ENCODE data around the gene RBKS.

Gene RBKS

DNA sequence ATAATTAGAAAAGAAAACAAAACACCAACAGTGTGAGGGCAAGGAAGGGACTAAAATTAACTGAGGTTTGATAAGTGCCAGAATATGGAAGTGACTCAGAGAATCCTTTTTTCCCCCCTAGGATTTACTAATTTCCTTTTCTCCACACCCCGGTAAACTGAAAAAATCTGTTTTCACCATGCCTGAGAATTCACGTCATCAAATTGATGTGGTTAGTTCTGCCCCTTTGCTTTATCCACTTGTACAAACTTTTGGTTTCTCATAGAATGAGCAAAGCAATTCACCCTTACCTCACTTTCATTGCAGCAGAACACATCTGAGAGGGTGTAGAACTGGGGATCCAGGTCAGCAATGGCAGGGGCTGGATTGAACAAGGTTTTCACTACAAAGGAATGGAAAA, 57.8 kb downstream of the RBKS start:
- no peaks in the 10 kb centered on the region for H3K36me3 ChIP-seq (ENCODE audit: control insufficient read depth, insufficient read depth, low read length)
- H3K4me3 ChIP-seq (ENCODE audit: extremely low read depth, insufficient read depth, low read length, poor library complexity, severe bottlenecking), result no peak overlapping the region
- no peaks in the 10 kb centered on the region for H3K9me3 ChIP-seq (ENCODE audit: control insufficient read depth, low read length)
- no peak overlapping the region for H3K27ac ChIP-seq (ENCODE audit: low read depth, low read length, severe bottlenecking)
- no peaks in the 10 kb centered on the region for H3K4me1 ChIP-seq (ENCODE audit: control insufficient read depth, insufficient read depth, low read length, poor library complexity, severe bottlenecking)
- 75 to 100% methylated on average over 1 of the region's 2 CpGs for WGBS, 2 experiments (ENCODE audit: insufficient coverage in 2 of 2)

DNA sequence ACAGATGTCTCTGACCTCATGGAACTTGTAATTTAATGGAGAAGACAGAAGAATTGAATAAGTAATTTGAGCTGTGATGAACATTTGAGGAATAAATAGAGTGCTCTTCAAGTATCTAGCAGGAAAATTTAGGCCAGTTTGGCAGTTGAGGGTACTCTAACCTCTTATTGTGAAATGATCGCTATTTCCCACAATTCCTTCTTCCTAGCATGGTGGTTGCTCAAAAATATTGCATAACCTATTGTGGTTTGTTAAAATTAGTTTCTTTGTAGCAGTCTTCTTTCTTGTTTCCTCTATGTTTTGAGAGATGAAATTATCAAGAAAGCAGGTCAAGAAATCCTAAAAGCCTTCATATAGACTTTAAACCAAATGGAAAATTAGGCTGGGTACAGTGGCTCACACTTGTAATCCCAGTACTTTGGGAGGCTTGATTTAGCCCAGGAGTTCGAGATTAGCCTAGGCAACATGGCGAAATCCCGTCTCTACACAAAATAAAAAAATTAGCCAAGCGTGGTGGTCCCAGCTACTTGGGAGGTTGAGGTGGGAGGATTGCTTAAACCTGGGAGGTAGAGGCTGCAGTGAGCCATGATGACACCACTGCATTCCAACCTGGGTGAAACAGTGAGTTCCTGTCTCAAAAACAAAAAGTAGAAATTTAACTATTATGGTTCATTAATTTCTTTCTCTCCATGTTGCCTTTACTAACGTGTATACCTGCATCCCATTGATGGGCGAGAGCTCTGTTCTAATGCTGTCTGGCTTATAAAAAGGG, 58.7 kb downstream of the RBKS start:
- Histone ChIP-seq H3K27ac (ENCODE audit: low read depth, low read length, severe bottlenecking) (no peak overlapping the region), H3K4me3 (ENCODE audit: extremely low read depth, insufficient read depth, low read length, poor library complexity, severe bottlenecking) (no peak overlapping the region), H3K9me3 (ENCODE audit: control insufficient read depth, low read length) (no peaks in the 10 kb centered on the region), H3K4me1 (ENCODE audit: control insufficient read depth, insufficient read depth, low read length, poor library complexity, severe bottlenecking) (no peaks in the 10 kb centered on the region), H3K36me3 (ENCODE audit: control insufficient read depth, insufficient read depth, low read length) (no peaks in the 10 kb centered on the region)
- WGBS, 2 experiments (ENCODE audit: insufficient coverage in 2 of 2), result 83% methylated on average over 1 of the region's 7 CpGs; no CpG with 5 or more reads in 1 of the 2 experiments

DNA sequence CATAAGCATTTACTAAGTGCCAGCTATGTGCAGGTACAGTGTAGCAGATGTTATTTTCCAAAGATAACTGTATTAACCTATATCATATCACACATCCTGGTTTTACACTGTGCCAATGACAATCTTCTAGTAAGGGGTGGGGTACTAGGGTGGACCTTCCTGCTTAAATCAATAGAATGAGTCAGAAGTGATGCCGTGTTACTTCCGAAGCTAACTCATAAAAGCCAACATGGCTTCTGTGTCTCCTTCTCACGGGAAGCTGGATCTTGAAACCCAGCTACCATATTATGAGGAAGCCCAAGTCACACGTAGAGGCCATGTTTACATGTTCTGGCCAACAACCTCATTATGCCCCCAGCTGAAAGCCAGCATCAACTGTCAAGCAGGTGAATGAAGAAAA, 59.5 kb downstream of the RBKS start:
- H3K4me1 ChIP-seq (ENCODE audit: control insufficient read depth, insufficient read depth, low read length, poor library complexity, severe bottlenecking), result no peaks in the 10 kb centered on the region
- H3K4me3 ChIP-seq (ENCODE audit: extremely low read depth, insufficient read depth, low read length, poor library complexity, severe bottlenecking), result no peak overlapping the region
- no peak overlapping the region for H3K27ac ChIP-seq (ENCODE audit: low read depth, low read length, severe bottlenecking)
- H3K36me3 ChIP-seq (ENCODE audit: control insufficient read depth, insufficient read depth, low read length), result no peaks in the 10 kb centered on the region
- H3K9me3 ChIP-seq (ENCODE audit: control insufficient read depth, low read length), result no peaks in the 10 kb centered on the region
- 90 to 100% methylated on average over 4 of the region's 4 CpGs for WGBS, 2 experiments (ENCODE audit: insufficient coverage in 2 of 2)

DNA sequence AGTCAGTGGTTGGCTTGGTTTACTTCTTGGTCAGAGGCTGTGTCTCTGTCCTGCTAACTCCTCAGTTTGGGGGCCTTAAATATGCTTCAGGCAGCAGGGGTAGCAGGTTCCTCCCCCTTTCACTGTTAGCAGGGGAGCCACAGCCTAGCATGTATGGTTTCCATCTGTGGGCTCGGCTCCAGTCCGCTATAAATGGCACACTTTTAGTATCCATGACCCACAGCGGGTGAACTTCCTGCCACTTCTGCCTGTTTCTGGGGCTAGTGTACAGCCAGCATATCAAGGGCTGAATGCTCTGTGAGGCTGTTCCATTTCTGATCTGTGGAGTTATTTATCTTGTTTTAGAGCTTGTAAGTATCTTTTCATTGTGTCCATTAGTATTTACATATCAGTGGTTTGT, 60.4 kb downstream of the RBKS start:
- Histone ChIP-seq H3K9me3 (ENCODE audit: control insufficient read depth, low read length) (peaks cover under 1% of the 10 kb centered on the region), H3K4me1 (ENCODE audit: control insufficient read depth, insufficient read depth, low read length, poor library complexity, severe bottlenecking) (no peaks in the 10 kb centered on the region), H3K4me3 (ENCODE audit: extremely low read depth, insufficient read depth, low read length, poor library complexity, severe bottlenecking) (no peak overlapping the region), H3K36me3 (ENCODE audit: control insufficient read depth, insufficient read depth, low read length) (no peaks in the 10 kb centered on the region), H3K27ac (ENCODE audit: low read depth, low read length, severe bottlenecking) (no peak overlapping the region)
- 96 to 97% methylated on average over 3 of the region's 3 CpGs for WGBS, 2 experiments (ENCODE audit: insufficient coverage in 2 of 2)

DNA sequence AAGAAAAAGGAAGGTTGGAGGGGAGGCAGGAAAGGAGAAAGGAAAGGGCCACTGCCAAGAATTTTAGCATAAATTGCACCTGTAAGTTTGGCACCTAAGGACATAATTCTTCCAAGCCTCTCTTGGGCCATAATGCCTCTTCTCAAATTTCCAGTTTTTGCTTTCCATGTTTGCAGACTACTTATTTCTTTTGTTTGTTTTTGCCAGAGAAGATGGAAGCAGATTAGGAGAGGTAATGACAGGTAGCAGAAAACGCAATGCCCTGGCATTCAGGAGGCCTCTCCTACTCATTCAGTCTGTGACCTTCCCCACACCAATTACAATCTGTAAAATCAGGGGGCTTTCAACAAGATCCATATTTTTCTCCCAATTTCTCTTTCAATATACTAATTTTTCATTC, 61.9 kb downstream of the RBKS start:
- no CpG with 5 or more reads among the region's 1 CpG for WGBS, 2 experiments (ENCODE audit: insufficient coverage in 2 of 2)
- H3K9me3 ChIP-seq (ENCODE audit: control insufficient read depth, low read length), result peaks cover 15% of the 10 kb centered on the region

DNA sequence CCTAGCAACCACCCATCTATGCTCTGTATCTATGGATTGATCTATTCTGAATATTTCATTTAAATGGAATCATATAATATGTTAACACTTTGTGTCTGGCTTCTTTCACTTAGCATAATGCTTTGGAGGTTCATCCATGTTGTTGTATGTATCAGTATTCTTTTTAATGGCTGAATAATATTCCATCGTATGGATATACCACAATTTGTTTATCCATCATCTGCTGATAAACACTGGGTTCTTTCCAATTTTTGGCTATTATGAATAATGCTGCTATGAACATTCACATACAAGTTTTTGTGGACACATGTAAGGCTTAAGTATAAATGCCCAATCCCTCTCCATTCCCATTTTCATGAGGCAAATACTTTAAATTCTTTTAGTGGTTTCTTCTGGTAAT, 65.8 kb downstream of the RBKS start:
- Histone ChIP-seq H3K9me3 (ENCODE audit: control insufficient read depth, low read length) (peaks cover 17% of the 10 kb centered on the region), H3K4me3 (ENCODE audit: extremely low read depth, insufficient read depth, low read length, poor library complexity, severe bottlenecking) (no peak overlapping the region), H3K36me3 (ENCODE audit: control insufficient read depth, insufficient read depth, low read length) (no peaks in the 10 kb centered on the region), H3K27ac (ENCODE audit: low read depth, low read length, severe bottlenecking) (no peak overlapping the region), H3K4me1 (ENCODE audit: control insufficient read depth, insufficient read depth, low read length, poor library complexity, severe bottlenecking) (no peaks in the 10 kb centered on the region)
- 80% methylated on average over 1 of the region's 1 CpG; no CpG with 5 or more reads in 1 of the 2 experiments for WGBS, 2 experiments (ENCODE audit: insufficient coverage in 2 of 2)

More for the DNA sequence above, 61.9 kb downstream of the RBKS start:
- Histone ChIP-seq H3K4me3 (ENCODE audit: extremely low read depth, insufficient read depth, low read length, poor library complexity, severe bottlenecking) (no peak overlapping the region), H3K27ac (ENCODE audit: low read depth, low read length, severe bottlenecking) (no peak overlapping the region), H3K4me1 (ENCODE audit: control insufficient read depth, insufficient read depth, low read length, poor library complexity, severe bottlenecking) (no peaks in the 10 kb centered on the region), H3K36me3 (ENCODE audit: control insufficient read depth, insufficient read depth, low read length) (no peaks in the 10 kb centered on the region)

DNA sequence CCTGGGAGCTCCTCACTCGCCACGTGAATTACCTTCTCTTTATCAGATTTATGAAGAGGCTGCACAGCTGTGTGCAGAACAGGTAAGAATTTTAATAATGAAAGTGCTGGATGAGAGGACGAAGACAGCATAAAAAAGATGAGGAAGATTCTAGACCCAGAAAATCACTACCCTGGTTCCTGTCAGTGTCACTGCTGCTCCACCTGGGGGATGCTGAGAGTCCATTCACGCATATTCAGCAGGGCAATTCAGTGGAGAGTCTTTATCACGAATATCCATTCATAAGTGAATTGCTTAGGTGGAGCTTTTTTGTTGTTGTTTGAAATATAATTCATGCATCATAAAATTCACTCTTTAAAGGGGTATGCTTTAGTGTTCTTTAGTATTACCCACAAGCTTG, 66.6 kb downstream of the RBKS start:
- Histone ChIP-seq H3K4me3 (ENCODE audit: extremely low read depth, insufficient read depth, low read length, poor library complexity, severe bottlenecking) (no peak overlapping the region), H3K36me3 (ENCODE audit: control insufficient read depth, insufficient read depth, low read length) (no peaks in the 10 kb centered on the region), H3K9me3 (ENCODE audit: control insufficient read depth, low read length) (peaks cover 17% of the 10 kb centered on the region), H3K27ac (ENCODE audit: low read depth, low read length, severe bottlenecking) (no peak overlapping the region), H3K4me1 (ENCODE audit: control insufficient read depth, insufficient read depth, low read length, poor library complexity, severe bottlenecking) (no peaks in the 10 kb centered on the region)
- WGBS, 2 experiments (ENCODE audit: insufficient coverage in 2 of 2), result 60 to 80% methylated on average over 1 to 2 of the region's 5 CpGs

DNA sequence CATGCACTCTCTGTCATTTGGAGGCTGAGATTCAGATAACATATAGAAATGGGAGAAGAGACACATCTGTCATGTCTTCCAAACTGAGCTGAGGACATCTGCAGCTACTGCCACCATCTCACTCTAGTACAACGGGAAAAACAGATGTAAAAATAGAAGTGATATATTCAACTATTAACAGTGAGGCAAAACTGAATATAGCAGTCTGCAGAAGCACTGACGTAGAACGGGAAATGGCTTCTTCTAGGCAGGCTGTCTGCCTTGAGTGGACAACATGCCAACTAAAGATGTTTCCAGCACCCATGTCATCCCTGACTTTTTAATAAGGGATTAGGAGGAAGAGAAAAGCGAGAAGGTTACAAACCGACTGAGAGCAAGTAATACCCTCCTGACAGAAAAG, 67.1 kb downstream of the RBKS start:
- Histone ChIP-seq H3K36me3 (ENCODE audit: control insufficient read depth, insufficient read depth, low read length) (no peaks in the 10 kb centered on the region), H3K9me3 (ENCODE audit: control insufficient read depth, low read length) (peaks cover 17% of the 10 kb centered on the region)
- 91 to 100% methylated on average over 2 to 4 of the region's 5 CpGs for WGBS, 2 experiments (ENCODE audit: insufficient coverage in 2 of 2)

DNA sequence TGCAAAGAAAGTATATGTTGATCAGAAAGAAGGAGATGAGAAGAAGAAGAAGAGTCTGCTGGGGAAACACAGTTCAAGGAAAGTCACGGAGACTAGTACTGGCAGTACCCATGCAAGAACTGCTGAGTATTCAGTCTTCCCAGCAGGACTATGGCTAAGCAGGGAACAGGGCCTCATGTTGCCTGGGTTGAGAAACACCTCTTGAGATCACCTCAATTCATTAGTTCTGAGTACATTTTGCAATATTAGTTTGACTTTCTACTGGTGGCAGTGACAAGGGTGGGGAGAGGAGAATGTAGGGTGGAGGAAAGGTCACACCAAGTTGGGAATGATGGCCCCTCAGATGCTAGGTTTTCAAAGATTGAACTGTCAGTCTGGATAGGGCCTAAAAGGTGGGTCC, 68.1 kb downstream of the RBKS start:
- Histone ChIP-seq H3K9me3 (ENCODE audit: control insufficient read depth, low read length) (peaks cover 17% of the 10 kb centered on the region), H3K27ac (ENCODE audit: low read depth, low read length, severe bottlenecking) (no peak overlapping the region), H3K4me1 (ENCODE audit: control insufficient read depth, insufficient read depth, low read length, poor library complexity, severe bottlenecking) (no peaks in the 10 kb centered on the region), H3K36me3 (ENCODE audit: control insufficient read depth, insufficient read depth, low read length) (no peaks in the 10 kb centered on the region), H3K4me3 (ENCODE audit: extremely low read depth, insufficient read depth, low read length, poor library complexity, severe bottlenecking) (no peak overlapping the region)
- 91 to 100% methylated on average over 1 of the region's 1 CpG for WGBS, 2 experiments (ENCODE audit: insufficient coverage in 2 of 2)

More for the DNA sequence above, 67.1 kb downstream of the RBKS start:
- Histone ChIP-seq H3K4me3 (ENCODE audit: extremely low read depth, insufficient read depth, low read length, poor library complexity, severe bottlenecking) (no peak overlapping the region), H3K27ac (ENCODE audit: low read depth, low read length, severe bottlenecking) (no peak overlapping the region), H3K4me1 (ENCODE audit: control insufficient read depth, insufficient read depth, low read length, poor library complexity, severe bottlenecking) (no peaks in the 10 kb centered on the region)

DNA sequence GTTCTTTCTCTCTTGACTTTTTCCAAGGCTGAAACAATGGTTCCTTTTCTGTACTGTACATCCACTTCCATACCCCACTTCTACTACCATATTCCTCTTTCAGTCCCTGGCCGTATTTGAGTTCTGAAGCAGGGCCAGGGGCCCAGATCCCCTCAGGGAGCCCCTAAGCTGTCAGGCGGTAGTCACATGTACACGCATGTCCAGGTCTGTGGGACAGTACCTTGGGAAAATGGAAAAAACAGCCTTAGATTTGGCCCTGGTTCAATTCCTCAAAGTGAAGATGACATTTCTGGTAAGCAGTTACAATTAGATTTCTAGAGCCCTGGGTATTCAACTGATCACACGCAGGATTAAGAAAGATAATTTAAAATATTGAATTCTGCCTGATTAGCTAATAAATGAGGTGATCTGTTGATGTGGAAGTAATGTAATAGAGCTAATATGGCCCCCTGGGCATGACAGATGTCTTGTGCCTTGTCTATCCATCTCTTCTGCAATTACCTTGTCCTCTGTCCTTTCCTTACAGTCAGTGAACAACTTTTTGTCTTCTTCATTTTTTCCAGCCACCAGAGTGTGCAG, 74.2 kb downstream of the RBKS start:
- Histone ChIP-seq H3K4me3 (ENCODE audit: extremely low read depth, insufficient read depth, low read length, poor library complexity, severe bottlenecking) (no peak overlapping the region), H3K27ac (ENCODE audit: low read depth, low read length, severe bottlenecking) (no peak overlapping the region), H3K9me3 (ENCODE audit: control insufficient read depth, low read length) (no peaks in the 10 kb centered on the region), H3K36me3 (ENCODE audit: control insufficient read depth, insufficient read depth, low read length) (no peaks in the 10 kb centered on the region), H3K4me1 (ENCODE audit: control insufficient read depth, insufficient read depth, low read length, poor library complexity, severe bottlenecking) (no peaks in the 10 kb centered on the region)
- WGBS, 2 experiments (ENCODE audit: insufficient coverage in 2 of 2), result 95 to 96% methylated on average over 4 of the region's 4 CpGs

DNA sequence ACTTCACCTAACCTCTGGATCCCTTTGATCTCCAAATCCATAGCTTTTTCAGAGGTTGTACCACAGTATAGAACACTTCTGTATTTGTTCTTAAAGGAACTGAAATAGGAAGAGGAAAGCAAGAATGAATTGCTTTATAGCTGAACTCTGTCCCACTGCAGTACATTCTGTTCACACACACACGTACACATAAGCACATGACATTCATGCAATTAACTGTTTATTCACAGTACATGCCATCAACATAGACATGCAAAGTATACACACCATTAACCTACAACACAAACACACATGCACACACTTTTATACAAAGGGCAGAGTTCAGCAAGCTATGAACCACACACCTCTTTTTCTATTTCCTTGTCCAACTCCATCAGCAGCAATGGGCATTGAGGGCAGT, 75.4 kb downstream of the RBKS start:
- WGBS, 2 experiments (ENCODE audit: insufficient coverage in 2 of 2), result 63 to 100% methylated on average over 1 of the region's 1 CpG
- H3K4me3 ChIP-seq (ENCODE audit: extremely low read depth, insufficient read depth, low read length, poor library complexity, severe bottlenecking), result no peak overlapping the region
- H3K36me3 ChIP-seq (ENCODE audit: control insufficient read depth, insufficient read depth, low read length), result no peaks in the 10 kb centered on the region
- no peaks in the 10 kb centered on the region for H3K4me1 ChIP-seq (ENCODE audit: control insufficient read depth, insufficient read depth, low read length, poor library complexity, severe bottlenecking)
- H3K9me3 ChIP-seq (ENCODE audit: control insufficient read depth, low read length), result no peaks in the 10 kb centered on the region
- no peak overlapping the region for H3K27ac ChIP-seq (ENCODE audit: low read depth, low read length, severe bottlenecking)

Measured in mesodermal cell (in vitro differentiated cells).